WERI-Rb-1 (cell line): ENCODE measurements around the gene MYLIP.

ENCODE experiments used
- DNase-seq: peaks from one replicate; pipeline ENCODE4 v3.0.0-alpha.2; 2020
- H3K27ac ChIP-seq: fragments of 250-450 bp; sonication (Bioruptor Pico); 2 replicates; pipeline ENCODE4 v1.5.1; 2020; ENCODE audit warnings: mild to moderate bottlenecking, moderate library complexity
- H3K27me3 ChIP-seq: fragments of 250-450 bp; sonication (Bioruptor Pico); 2 replicates; pipeline ENCODE4 v1.5.1; 2021; ENCODE audit warnings: mild to moderate bottlenecking, low read depth, moderate library complexity; ENCODE audit not compliant: insufficient read depth, severe bottlenecking
- H3K36me3 ChIP-seq: fragments of 250-450 bp; sonication (Bioruptor Pico); 2 replicates; pipeline ENCODE4 v1.5.1; 2020; ENCODE audit warnings: mild to moderate bottlenecking, moderate library complexity
- H3K4me3 ChIP-seq: 2 replicates; pipeline ENCODE4 v1.5.1; 2011; ENCODE audit warnings: low read depth, mild to moderate bottlenecking, control low read depth, low read length
- H3K9me3 ChIP-seq: fragments of 250-450 bp; sonication (Bioruptor Pico); 2 replicates; pipeline ENCODE4 v1.5.1; 2021; ENCODE audit warnings: mild to moderate bottlenecking, moderate library complexity; ENCODE audit not compliant: severe bottlenecking
- CTCF ChIP-seq: IDR thresholded peaks from 2 replicates; pipeline ENCODE4 v1.5.1; 2011; ENCODE audit warnings: low read depth, mild to moderate bottlenecking, control low read depth, inconsistent platforms, low read length

Gene MYLIP

GRCh38 chr6:16163066-16163465 is 34.2 kb downstream of the MYLIP start:
- Histone ChIP-seq H3K27me3 (no peaks in the 10 kb centered on the region), H3K4me3 (no peak overlapping the region), H3K36me3 (no peaks in the 10 kb centered on the region), H3K9me3 (no peaks in the 10 kb centered on the region), H3K27ac (no peak overlapping the region)
- TF ChIP-seq CTCF = no peak
- no peak for DNase-seq

- no peaks in the 10 kb centered on the region for H3K36me3 ChIP-seq
- no peaks in the 10 kb centered on the region for H3K9me3 ChIP-seq
- no peak for TF ChIP-seq CTCF
- no peaks in the 10 kb centered on the region for H3K27me3 ChIP-seq
- DNase-seq = no peak
- H3K27ac ChIP-seq = no peak overlapping the region
- H3K4me3 ChIP-seq = no peak overlapping the region
These were observed 34.8 kb downstream of the MYLIP start for GRCh38 chr6:16163535-16164300.

GRCh38 chr6:16165641-16166040 is 36.8 kb downstream of the MYLIP start:
- DNase-seq = no peak
- H3K36me3 ChIP-seq = no peaks in the 10 kb centered on the region

GRCh38 chr6:16166871-16167608 is 38.2 kb downstream of the MYLIP start:
- no peak for TF ChIP-seq CTCF
- no peaks in the 10 kb centered on the region for H3K36me3 ChIP-seq
- no peaks in the 10 kb centered on the region for H3K9me3 ChIP-seq
- H3K4me3 ChIP-seq = no peak overlapping the region
- no peaks in the 10 kb centered on the region for H3K27me3 ChIP-seq
- DNase-seq = no peak
- no peak overlapping the region for H3K27ac ChIP-seq

More at GRCh38 chr6:16165641-16166040, 36.8 kb downstream of the MYLIP start:
- H3K4me3 ChIP-seq = no peak overlapping the region
- no peak overlapping the region for H3K27ac ChIP-seq
- H3K9me3 ChIP-seq = no peaks in the 10 kb centered on the region
- no peaks in the 10 kb centered on the region for H3K27me3 ChIP-seq
- no peak for TF ChIP-seq CTCF

GRCh38 chr6:16168121-16168520 is 39.2 kb downstream of the MYLIP start:
- H3K27me3 ChIP-seq = no peaks in the 10 kb centered on the region
- no peak for TF ChIP-seq CTCF

More at GRCh38 chr6:16168121-16168520, 39.2 kb downstream of the MYLIP start:
- Histone ChIP-seq H3K4me3 (no peak overlapping the region), H3K36me3 (no peaks in the 10 kb centered on the region), H3K27ac (no peak overlapping the region), H3K9me3 (no peaks in the 10 kb centered on the region)
- no peak for DNase-seq
